Measurements from ENCODE around the gene EXOSC2.

EXOSC2 gene

GRCh38 chr9:130738281-130738680 lies 44.7 kb downstream of the EXOSC2 start:
- no peaks in the 10 kb centered on the region for H3K27me3 Mint-ChIP-seq
- H3K36me3 Mint-ChIP-seq (ENCODE audit: insufficient read depth) = peaks cover 6% of the 10 kb centered on the region
- no peak overlapping the region for H3K4me3 Mint-ChIP-seq
- no peak for ATAC-seq (replicated peaks)
- no peak for DNase-seq
- peaks cover 8 to 21% of the 10 kb centered on the region in 2 donors for H3K4me1 Mint-ChIP-seq (ENCODE audit: low read depth in 2 of 2)
- no peak overlapping the region for H3K27ac Mint-ChIP-seq
- no peaks in the 10 kb centered on the region for H3K9me3 Mint-ChIP-seq

- DNase-seq = no peak
- H3K9me3 Mint-ChIP-seq = no peaks in the 10 kb centered on the region
- ATAC-seq (replicated peaks) = no peak
- no peak overlapping the region for H3K4me3 Mint-ChIP-seq
- H3K27ac Mint-ChIP-seq = no peak overlapping the region
- no peaks in the 10 kb centered on the region for H3K27me3 Mint-ChIP-seq
- peaks cover 6% of the 10 kb centered on the region for H3K36me3 Mint-ChIP-seq (ENCODE audit: insufficient read depth)
- peaks cover 7 to 21% of the 10 kb centered on the region in 2 donors for H3K4me1 Mint-ChIP-seq (ENCODE audit: low read depth in 2 of 2)
Measured at GRCh38 chr9:130739081-130739480, 45.5 kb downstream of the EXOSC2 start.

- Mint-ChIP-seq H3K9me3 (no peaks in the 10 kb centered on the region), H3K36me3 (ENCODE audit: insufficient read depth) (peaks cover 6% of the 10 kb centered on the region), H3K4me1 (ENCODE audit: low read depth in 2 of 2) (peaks cover 7 to 21% of the 10 kb centered on the region in 2 donors), H3K27me3 (no peaks in the 10 kb centered on the region), H3K4me3 (no peak overlapping the region), H3K27ac (no peak overlapping the region)
- DNase-seq = no peak
- ATAC-seq (replicated peaks) = no peak
Measured at GRCh38 chr9:130740218-130741023, 46.8 kb downstream of the EXOSC2 start.

GRCh38 chr9:130741024-130741305 lies 47.4 kb downstream of the EXOSC2 start:
- no peak for DNase-seq

GRCh38 chr9:130741831-130742449 lies 48.4 kb downstream of the EXOSC2 start:
- Mint-ChIP-seq H3K27ac (no peak overlapping the region), H3K4me3 (no peak overlapping the region), H3K9me3 (no peaks in the 10 kb centered on the region), H3K4me1 (ENCODE audit: low read depth in 2 of 2) (peaks cover 7 to 25% of the 10 kb centered on the region in 2 donors), H3K36me3 (ENCODE audit: insufficient read depth) (peaks cover 6% of the 10 kb centered on the region), H3K27me3 (no peaks in the 10 kb centered on the region)
- DNase-seq (no peak), ATAC-seq (replicated peaks) (no peak)

More at GRCh38 chr9:130741024-130741305, 47.4 kb downstream of the EXOSC2 start:
- H3K4me1 Mint-ChIP-seq (ENCODE audit: low read depth in 2 of 2) = peaks cover 7 to 22% of the 10 kb centered on the region in 2 donors
- peaks cover 6% of the 10 kb centered on the region for H3K36me3 Mint-ChIP-seq (ENCODE audit: insufficient read depth)
- no peaks in the 10 kb centered on the region for H3K9me3 Mint-ChIP-seq
- H3K4me3 Mint-ChIP-seq = no peak overlapping the region
- H3K27ac Mint-ChIP-seq = no peak overlapping the region
- no peak for ATAC-seq (replicated peaks)
- no peaks in the 10 kb centered on the region for H3K27me3 Mint-ChIP-seq

- Mint-ChIP-seq H3K36me3 (ENCODE audit: insufficient read depth) (peaks cover 6% of the 10 kb centered on the region), H3K27ac (no peak overlapping the region), H3K4me1 (ENCODE audit: low read depth in 2 of 2) (peaks cover 7 to 31% of the 10 kb centered on the region in 2 donors), H3K4me3 (no peak overlapping the region), H3K27me3 (no peaks in the 10 kb centered on the region), H3K9me3 (no peaks in the 10 kb centered on the region)
- ATAC-seq (replicated peaks) (no peak), DNase-seq (no peak)
Measured at GRCh38 chr9:130743656-130744055, 50.1 kb downstream of the EXOSC2 start.

- no peak for ATAC-seq (replicated peaks)
- Mint-ChIP-seq H3K36me3 (ENCODE audit: insufficient read depth) (peaks cover 4% of the 10 kb centered on the region), H3K27ac (no peak overlapping the region), H3K4me1 (ENCODE audit: low read depth in 2 of 2) (peaks cover 9 to 29% of the 10 kb centered on the region in 2 donors), H3K27me3 (no peaks in the 10 kb centered on the region), H3K9me3 (no peaks in the 10 kb centered on the region), H3K4me3 (no peak overlapping the region)
- no peak for DNase-seq
Measured at GRCh38 chr9:130745210-130745800, 51.7 kb downstream of the EXOSC2 start.

GRCh38 chr9:130745829-130746228 lies 52.2 kb downstream of the EXOSC2 start:
- no peak overlapping the region for H3K27ac Mint-ChIP-seq
- DNase-seq (no peak), ATAC-seq (replicated peaks) (no peak)
- H3K9me3 Mint-ChIP-seq = no peaks in the 10 kb centered on the region
- H3K27me3 Mint-ChIP-seq = no peaks in the 10 kb centered on the region
- H3K4me1 Mint-ChIP-seq (ENCODE audit: low read depth in 2 of 2) = peaks cover 9 to 25% of the 10 kb centered on the region in 2 donors
- peaks cover 3% of the 10 kb centered on the region for H3K36me3 Mint-ChIP-seq (ENCODE audit: insufficient read depth)
- H3K4me3 Mint-ChIP-seq = no peak overlapping the region

GRCh38 chr9:130746434-130747212 lies 53.0 kb downstream of the EXOSC2 start:
- H3K36me3 Mint-ChIP-seq (ENCODE audit: insufficient read depth) = peaks cover 3% of the 10 kb centered on the region
- DNase-seq (no peak), ATAC-seq (replicated peaks) (no peak)
- H3K9me3 Mint-ChIP-seq = no peaks in the 10 kb centered on the region
- no peak overlapping the region for H3K4me3 Mint-ChIP-seq
- no peak overlapping the region for H3K27ac Mint-ChIP-seq
- H3K27me3 Mint-ChIP-seq = no peaks in the 10 kb centered on the region
- H3K4me1 Mint-ChIP-seq (ENCODE audit: low read depth in 2 of 2) = peaks cover 8 to 23% of the 10 kb centered on the region in 2 donors

GRCh38 chr9:130751631-130752355 lies 58.2 kb downstream of the EXOSC2 start:
- Mint-ChIP-seq H3K27ac (no peak overlapping the region), H3K4me3 (no peak overlapping the region), H3K4me1 (ENCODE audit: low read depth in 2 of 2) (peaks cover 10 to 22% of the 10 kb centered on the region in 2 donors), H3K36me3 (ENCODE audit: insufficient read depth) (peaks cover 3% of the 10 kb centered on the region), H3K9me3 (no peaks in the 10 kb centered on the region), H3K27me3 (no peaks in the 10 kb centered on the region)
- ATAC-seq (replicated peaks) (no peak), DNase-seq (no peak)

All from effector memory CD8-positive, alpha-beta T cell (primary cell).